ENCODE results near the gene NECAB2.
A peak's percentile ranks its signal among the peaks of the same experiment; 100 is the strongest.

NECAB2 gene

GRCh38 chr16:83994703-83995102 lies 26.7 kb downstream of the NECAB2 start:
- DNase-seq: no peak

- DNase-seq: no peak
Observed at GRCh38 chr16:83995754-83996153, 27.7 kb downstream of the NECAB2 start.

GRCh38 chr16:83996481-83997252 lies 28.6 kb downstream of the NECAB2 start:
- no peak for DNase-seq

GRCh38 chr16:83998091-83998490 lies 30.0 kb downstream of the NECAB2 start:
- no peak for DNase-seq

GRCh38 chr16:84000989-84001642 lies 33.1 kb downstream of the NECAB2 start:
- DNase-seq: no peak

GRCh38 chr16:84001726-84002125 lies 33.7 kb downstream of the NECAB2 start:
- DNase-seq: no peak

GRCh38 chr16:84003038-84003437 lies 35.0 kb downstream of the NECAB2 start:
- no peak for DNase-seq

GRCh38 chr16:84004442-84004841 lies 36.4 kb downstream of the NECAB2 start:
- no peak for DNase-seq

- DNase-seq: no peak
Observed at GRCh38 chr16:84005391-84005790, 37.3 kb downstream of the NECAB2 start.

GRCh38 chr16:84007520-84007919 lies 39.5 kb downstream of the NECAB2 start:
- no peak for DNase-seq

GRCh38 chr16:84007965-84008364 lies 39.9 kb downstream of the NECAB2 start:
- no peak for DNase-seq

GRCh38 chr16:84009282-84009681 lies 41.2 kb downstream of the NECAB2 start:
- DNase-seq: no peak

- DNase-seq: peak; percentile 6
Observed at GRCh38 chr16:84013787-84014569, 45.9 kb downstream of the NECAB2 start.

GRCh38 chr16:84014570-84015327 lies 46.7 kb downstream of the NECAB2 start:
- DNase-seq: no peak

GRCh38 chr16:84015399-84015798 lies 47.4 kb downstream of the NECAB2 start:
- no peak for DNase-seq

GRCh38 chr16:84016477-84016876 lies 48.4 kb downstream of the NECAB2 start:
- no peak for DNase-seq

GRCh38 chr16:84018710-84019109 lies 50.7 kb downstream of the NECAB2 start:
- no peak for DNase-seq

- no peak for DNase-seq
Observed at GRCh38 chr16:84020353-84020752, 52.3 kb downstream of the NECAB2 start.

GRCh38 chr16:84021488-84021887 lies 53.4 kb downstream of the NECAB2 start:
- DNase-seq: no peak

- DNase-seq: no peak
Observed at GRCh38 chr16:84022644-84023043, 54.6 kb downstream of the NECAB2 start.

- no peak for DNase-seq
Observed at GRCh38 chr16:84024854-84025253, 56.8 kb downstream of the NECAB2 start.

GRCh38 chr16:84026606-84027005 lies 58.6 kb downstream of the NECAB2 start:
- DNase-seq: no peak

GRCh38 chr16:84027625-84028024 lies 59.6 kb downstream of the NECAB2 start:
- DNase-seq: no peak
